Measurements from ENCODE around the gene ING3. TPM values are rescaled to one million over a fixed set of nuclear protein-coding genes. Genes with fewer than 3 reads are reported as not detected.

ING3 gene
- total and polyA plus RNA-seq, 10 donors: 10.2 to 40.9 (median 29.1) TPM

- Histone ChIP-seq H3K27me3 (replicated peaks in 1 of 7) (peaks cover 0 to 8% (median 0%) of the 10 kb centered on the region in 7 donors), H3K9me3 (peaks cover 0 to 6% (median 0%) of the 10 kb centered on the region in 8 donors), H3K27ac (peak overlapping the region in 4 of 8 donors; percentile 6 to 31 (median 18)), H3K36me3 (no peaks in the 10 kb centered on the region), H3K4me1 (peaks cover 0 to 31% (median 4%) of the 10 kb centered on the region in 6 donors), H3K4me3 (no peak overlapping the region)
- TF ChIP-seq POLR2AphosphoS5 (IDR thresholded peaks at IDR 0.05): no peak
- TF ChIP-seq POLR2A (IDR thresholded peaks at IDR 0.05): no peak
- no peak for TF ChIP-seq CTCF (IDR thresholded peaks at IDR 0.05 in 8 of 11, conservative IDR thresholded peaks at IDR 0.05 in 3 of 11)
- 64 to 88% (median 74%) methylated on average over 4 of the region's 4 CpGs for WGBS, 5 donors
- intact Hi-C loops (cut with DNase I; ENCODE audit: low total_unique reads): no loop called here
- no peak for DNase-seq
Observed at GRCh38 chr7:121005996-121006584, 55.5 kb downstream of the ING3 start.

GRCh38 chr7:121006711-121007315, 56.2 kb downstream of the ING3 start:
- no peak for TF ChIP-seq CTCF (IDR thresholded peaks at IDR 0.05 in 8 of 11, conservative IDR thresholded peaks at IDR 0.05 in 3 of 11)
- TF ChIP-seq POLR2AphosphoS5 (IDR thresholded peaks at IDR 0.05): peak in 1 of 3 donors; percentile 48
- 49 to 73% (median 51%) methylated on average over 6 of the region's 6 CpGs for WGBS, 5 donors
- Histone ChIP-seq H3K4me1 (peaks cover 0 to 26% (median 3%) of the 10 kb centered on the region in 6 donors), H3K36me3 (no peaks in the 10 kb centered on the region), H3K4me3 (no peak overlapping the region), H3K27me3 (replicated peaks in 1 of 7) (peaks cover 0 to 8% (median 0%) of the 10 kb centered on the region in 7 donors), H3K27ac (peak overlapping the region in 4 of 8 donors; percentile 6 to 31 (median 18)), H3K9me3 (peaks cover 0 to 6% (median 0%) of the 10 kb centered on the region in 8 donors)
- intact Hi-C loops (cut with DNase I; ENCODE audit: low total_unique reads): no loop called here
- no peak for DNase-seq

- H3K36me3 ChIP-seq: no peaks in the 10 kb centered on the region
- H3K4me3 ChIP-seq: no peak overlapping the region
- H3K4me1 ChIP-seq: peaks cover 0 to 19% (median 6%) of the 10 kb centered on the region in 6 donors
- H3K27me3 ChIP-seq (replicated peaks in 1 of 7): peaks cover 0 to 2% (median 0%) of the 10 kb centered on the region in 7 donors
- whole genome bisulfite sequencing, 5 donors: 64 to 89% (median 69%) methylated on average over 2 of the region's 2 CpGs
- no peak overlapping the region for H3K27ac ChIP-seq
- no peak for TF ChIP-seq POLR2AphosphoS5 (IDR thresholded peaks at IDR 0.05)
- TF ChIP-seq POLR2A (IDR thresholded peaks at IDR 0.05): no peak
- TF ChIP-seq CTCF (IDR thresholded peaks at IDR 0.05 in 8 of 11, conservative IDR thresholded peaks at IDR 0.05 in 3 of 11): no peak
- H3K9me3 ChIP-seq: peaks cover 0 to 6% (median 0%) of the 10 kb centered on the region in 8 donors
- intact Hi-C loops (cut with DNase I; ENCODE audit: low total_unique reads): no loop called here
- no peak for DNase-seq
Observed at GRCh38 chr7:121008816-121009215, 58.2 kb downstream of the ING3 start.

GRCh38 chr7:121011401-121011800, 60.8 kb downstream of the ING3 start:
- peak overlapping the region in 1 of 8 donors; percentile 62 for H3K27ac ChIP-seq
- intact Hi-C loops (cut with DNase I; ENCODE audit: low total_unique reads): no loop called here
- H3K27me3 ChIP-seq (replicated peaks in 1 of 7): peaks cover 0 to 2% (median 0%) of the 10 kb centered on the region in 7 donors
- no peaks in the 10 kb centered on the region for H3K36me3 ChIP-seq
- no peak for DNase-seq
- H3K4me1 ChIP-seq: peaks cover 0 to 19% (median 5%) of the 10 kb centered on the region in 6 donors
- TF ChIP-seq POLR2AphosphoS5 (IDR thresholded peaks at IDR 0.05) (no peak), POLR2A (IDR thresholded peaks at IDR 0.05) (no peak), CTCF (IDR thresholded peaks at IDR 0.05 in 8 of 11, conservative IDR thresholded peaks at IDR 0.05 in 3 of 11) (no peak)
- H3K4me3 ChIP-seq: no peak overlapping the region
- H3K9me3 ChIP-seq: no peaks in the 10 kb centered on the region
- WGBS, 5 donors: 93 to 98% (median 96%) methylated on average over 1 of the region's 1 CpG
